ENCODE measurements around the gene PLA2G4E.

PLA2G4E gene

GRCh38 chr15:42053010-42053409 is 32.2 kb upstream of the PLA2G4E start:
- DNase-seq = no peak

DNA sequence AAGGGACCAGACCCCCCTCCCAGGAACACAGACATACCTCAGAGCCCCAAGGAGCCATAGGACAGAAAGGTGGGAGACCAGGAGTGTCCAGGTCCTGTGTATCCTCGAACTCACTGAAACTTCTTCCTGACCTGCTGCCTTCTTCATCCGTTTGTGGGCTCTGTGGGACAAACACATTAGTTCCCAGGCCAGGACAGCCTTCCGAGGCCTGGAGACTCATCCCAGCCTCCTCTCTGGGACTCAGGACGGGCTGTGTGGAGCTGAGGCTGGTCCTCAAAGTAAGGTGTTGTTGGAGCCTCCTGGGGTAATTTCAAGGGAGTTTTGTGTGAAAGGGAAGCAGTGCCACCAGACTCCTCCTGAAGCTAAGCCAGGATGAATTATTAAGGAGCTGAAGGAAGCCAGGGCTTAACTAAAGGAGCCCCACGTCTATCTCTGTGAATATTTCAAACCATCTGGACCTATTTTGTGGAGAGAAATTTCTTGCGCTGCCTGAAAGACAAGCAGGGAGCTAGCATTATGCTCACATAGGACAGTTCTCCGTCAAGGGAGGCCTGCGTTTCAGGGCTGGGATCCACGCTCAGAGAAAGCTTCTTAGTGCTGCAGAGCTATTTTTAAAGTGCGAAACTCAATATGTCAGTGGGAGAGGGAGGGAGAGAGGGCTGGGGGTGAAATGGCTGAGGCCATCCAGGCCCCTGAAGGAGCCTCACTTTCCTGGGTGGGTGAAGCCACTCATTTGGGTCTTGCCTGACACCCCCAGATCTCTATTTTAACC is 29.8 kb upstream of the PLA2G4E start:
- no peak for DNase-seq

- DNase-seq = no peak
Observed at GRCh38 chr15:42048821-42049200, 28.0 kb upstream of the PLA2G4E start.

DNA sequence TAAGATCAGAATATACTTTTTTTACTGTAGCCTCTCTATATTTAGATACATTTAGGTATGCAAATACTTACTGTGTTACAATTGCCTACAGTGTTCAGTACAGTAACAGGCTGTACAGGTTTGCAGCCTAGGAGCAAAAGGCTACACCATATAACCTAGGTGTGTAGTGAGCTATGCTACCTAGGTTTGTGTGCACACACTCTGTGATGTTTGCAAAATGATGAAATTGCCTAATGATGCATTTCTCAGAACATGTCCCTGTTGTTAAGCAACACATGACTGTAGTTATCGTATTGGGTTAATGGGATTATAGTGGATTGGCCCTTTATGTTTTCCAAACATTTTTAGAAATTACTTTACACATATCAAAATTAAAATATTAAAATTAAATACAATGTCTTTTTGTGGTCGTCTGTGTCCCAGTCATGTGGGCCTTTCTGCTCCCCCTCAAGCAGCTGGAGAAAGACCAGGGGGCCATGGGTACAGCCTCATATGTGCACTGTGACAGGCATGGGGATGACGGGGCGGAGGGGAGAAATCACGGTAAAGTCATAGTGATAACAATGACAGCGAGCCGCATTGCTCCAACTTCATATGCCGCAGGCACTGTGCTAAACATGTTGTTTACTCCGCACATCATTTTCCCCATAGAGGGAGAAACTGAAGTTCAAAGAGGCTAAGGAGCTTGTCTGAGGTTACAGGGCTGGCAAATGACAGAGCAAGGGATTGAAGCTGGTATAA is 27.4 kb upstream of the PLA2G4E start:
- no peak for DNase-seq

GRCh38 chr15:42046597-42046996 is 25.8 kb upstream of the PLA2G4E start:
- no peak for DNase-seq

GRCh38 chr15:42045211-42045615 is 24.4 kb upstream of the PLA2G4E start:
- no peak for DNase-seq

DNA sequence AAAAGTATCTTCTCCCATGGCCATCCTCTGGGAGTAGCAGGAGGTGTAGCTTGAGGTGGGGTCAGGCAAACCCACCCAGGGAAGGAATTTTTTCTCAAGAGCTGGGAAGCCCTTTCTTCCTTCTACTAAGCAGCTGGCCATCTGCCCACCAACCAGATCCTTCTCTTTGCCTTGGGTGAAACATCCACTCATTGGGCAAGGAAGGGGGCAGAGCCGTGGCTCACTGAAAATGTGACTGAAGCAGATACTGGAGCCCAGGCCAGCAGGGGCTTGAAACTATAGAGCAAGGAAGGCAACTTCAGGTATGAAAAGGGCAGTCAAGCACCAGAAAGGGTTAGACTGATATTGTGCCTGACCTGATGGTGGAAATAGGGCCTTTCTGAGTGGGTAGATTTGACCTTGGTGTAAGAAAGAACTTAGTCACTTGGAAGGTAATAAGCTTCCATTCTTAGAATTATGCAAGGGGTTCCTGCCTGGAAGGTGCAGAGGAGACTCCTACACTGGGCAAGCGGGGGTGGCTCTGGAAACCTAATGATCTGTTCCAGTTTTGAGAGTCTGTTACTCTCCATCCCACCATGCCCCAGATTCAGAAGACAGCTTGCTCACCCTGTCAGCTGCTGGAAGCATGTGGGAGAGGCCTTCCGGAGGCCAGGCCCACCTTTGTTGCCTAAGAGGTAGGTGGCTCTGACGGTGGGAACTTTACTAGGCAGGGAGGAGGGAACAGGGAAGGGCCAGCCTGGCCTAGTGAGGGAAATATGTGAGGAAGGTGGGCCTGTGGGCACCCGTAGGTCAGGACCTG is 22.0 kb upstream of the PLA2G4E start:
- no peak for DNase-seq

DNA sequence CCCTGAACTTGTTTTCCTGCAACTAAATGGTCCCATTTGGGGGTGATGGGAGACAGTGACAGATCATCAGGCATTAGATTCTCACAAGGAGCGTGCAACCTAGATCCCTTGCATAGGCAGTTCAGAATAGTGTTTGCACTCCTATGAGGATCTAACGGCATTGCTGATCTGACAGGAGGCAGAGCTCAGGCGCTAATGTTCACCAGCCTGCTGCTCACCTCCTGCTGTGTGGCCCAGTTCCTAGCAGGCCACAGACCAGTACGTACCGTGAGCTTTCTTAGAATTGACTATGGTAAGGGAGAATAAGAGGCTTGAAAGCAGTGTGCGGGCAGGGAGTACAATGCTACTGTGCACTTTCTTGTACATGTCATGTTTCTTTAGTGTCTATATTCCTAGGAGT is 17.6 kb upstream of the PLA2G4E start:
- DNase-seq = no peak

DNA sequence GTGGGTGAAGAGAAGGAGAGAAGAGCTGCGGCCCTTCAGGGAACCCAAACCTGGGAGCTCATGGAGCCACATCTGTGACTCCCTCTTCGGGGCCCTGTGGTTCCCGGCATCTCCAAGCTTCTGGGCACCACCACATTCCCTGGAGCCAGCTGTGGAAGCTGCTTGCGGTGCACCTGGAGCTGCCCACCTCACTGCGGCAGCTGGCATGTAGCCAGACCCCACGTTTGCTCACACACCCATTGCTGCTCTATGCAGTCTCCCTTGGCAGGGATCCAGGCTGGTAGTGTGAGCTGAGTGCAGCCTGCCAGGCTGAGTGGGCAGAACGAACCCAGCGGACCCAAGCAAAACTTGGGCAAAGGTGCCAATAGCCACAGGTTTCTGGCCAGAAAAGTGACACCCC is 16.8 kb upstream of the PLA2G4E start:
- no peak for DNase-seq

DNA sequence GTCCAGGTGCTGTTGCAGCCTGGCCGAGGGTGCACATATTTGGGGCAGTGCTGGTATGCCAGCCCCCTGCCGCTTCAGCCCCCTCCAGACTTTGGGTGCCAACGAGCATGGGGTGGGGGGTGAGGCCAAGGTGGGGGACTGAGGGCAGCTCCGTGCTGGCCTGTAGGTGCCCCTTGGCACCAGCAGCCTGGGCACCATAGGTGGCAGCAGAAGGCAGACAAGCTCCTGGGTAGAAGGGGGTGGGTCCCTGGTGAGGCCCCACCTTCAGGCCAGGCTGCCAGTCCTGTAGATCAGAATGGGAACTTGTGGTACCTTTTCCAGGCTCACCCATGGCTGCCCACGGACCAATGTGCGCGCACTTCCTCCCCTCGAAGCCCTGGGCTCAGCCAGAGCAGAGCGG is 16.1 kb upstream of the PLA2G4E start:
- no peak for DNase-seq

- no peak for DNase-seq
Observed at GRCh38 chr15:42036112-42036905, 15.5 kb upstream of the PLA2G4E start.

- DNase-seq = no peak
Observed at GRCh38 chr15:42035435-42035761, 14.6 kb upstream of the PLA2G4E start.

DNA sequence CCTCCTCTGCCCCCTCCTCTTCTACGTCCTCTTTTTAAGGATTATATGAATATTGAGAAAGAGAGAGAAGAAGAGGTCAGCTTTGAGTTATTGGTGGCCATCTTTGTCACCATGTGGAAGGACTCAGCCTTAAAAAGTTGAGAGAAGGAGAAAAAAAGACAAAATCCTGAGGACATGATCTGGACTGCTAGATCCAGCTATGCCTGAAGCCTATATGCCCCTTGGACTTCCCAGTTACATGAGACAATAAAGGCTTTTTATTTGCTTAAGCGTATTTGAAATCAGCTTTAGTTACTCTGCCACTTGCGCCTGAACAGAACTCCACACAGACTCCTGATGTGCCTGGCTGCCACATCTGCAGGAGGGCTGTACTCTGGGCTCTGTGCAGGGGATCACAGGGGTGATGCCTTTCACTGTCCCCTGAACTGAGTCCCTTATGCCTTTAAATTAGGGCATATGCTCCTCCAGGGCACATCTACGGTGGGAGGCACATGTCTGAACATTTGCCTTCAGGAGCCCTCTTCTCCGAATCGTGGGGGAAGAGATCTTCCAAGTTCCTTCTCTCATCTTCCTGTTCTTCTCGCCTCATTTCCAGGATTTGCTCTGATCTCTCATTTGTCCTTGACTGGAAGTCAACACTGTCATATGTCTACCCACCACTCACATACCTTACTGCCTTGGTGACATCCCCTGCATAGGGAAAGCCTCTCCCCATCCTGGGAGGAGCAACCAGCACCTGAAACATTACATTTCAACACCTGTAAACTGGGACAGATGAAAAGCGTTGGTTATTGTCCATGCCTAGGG is 14.0 kb upstream of the PLA2G4E start:
- no peak for DNase-seq

- no peak for DNase-seq
Observed at GRCh38 chr15:42033214-42033873, 12.5 kb upstream of the PLA2G4E start.

DNA sequence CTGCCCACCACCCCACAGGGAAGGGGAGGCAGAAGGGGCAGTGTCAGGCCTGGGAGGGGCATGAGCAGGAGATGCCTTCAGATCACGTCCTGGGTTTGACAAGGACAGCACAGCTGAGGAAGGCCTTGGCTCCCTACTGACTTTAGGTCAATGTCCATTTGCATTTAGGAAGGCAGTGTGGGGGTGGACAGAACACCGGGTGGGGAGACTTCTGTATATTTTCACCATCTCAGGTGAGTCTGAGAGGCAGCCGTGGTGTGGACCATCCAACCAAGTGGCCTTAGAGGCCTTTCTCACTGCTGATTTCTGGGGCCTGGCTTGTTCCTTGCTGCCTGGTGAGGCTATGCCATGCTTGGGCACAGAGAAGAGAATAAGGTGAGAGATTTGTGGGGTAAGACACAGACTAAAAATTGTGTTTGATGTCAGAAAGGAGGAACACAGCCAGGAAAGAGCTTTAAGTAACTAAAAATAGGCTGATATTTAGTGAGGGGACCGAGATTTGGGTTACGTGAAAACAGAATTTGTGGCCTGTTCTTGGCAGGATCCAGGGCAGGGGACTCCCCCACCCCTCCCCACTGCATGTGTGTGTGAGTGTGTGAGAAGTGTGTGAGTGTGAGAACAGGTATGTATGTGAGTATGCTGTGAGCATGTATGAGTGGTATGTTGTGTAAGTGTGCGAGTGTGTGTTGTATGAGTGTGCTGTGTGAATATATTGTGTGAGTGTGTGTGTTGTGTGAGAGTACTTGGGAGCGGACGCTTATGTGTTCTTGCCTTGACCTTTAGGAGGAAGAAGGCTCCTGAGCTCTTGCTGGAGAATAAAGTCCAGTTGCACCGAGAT is 11.8 kb upstream of the PLA2G4E start:
- DNase-seq = no peak

- no peak for DNase-seq
Observed at GRCh38 chr15:42031198-42031915, 10.5 kb upstream of the PLA2G4E start.

DNA sequence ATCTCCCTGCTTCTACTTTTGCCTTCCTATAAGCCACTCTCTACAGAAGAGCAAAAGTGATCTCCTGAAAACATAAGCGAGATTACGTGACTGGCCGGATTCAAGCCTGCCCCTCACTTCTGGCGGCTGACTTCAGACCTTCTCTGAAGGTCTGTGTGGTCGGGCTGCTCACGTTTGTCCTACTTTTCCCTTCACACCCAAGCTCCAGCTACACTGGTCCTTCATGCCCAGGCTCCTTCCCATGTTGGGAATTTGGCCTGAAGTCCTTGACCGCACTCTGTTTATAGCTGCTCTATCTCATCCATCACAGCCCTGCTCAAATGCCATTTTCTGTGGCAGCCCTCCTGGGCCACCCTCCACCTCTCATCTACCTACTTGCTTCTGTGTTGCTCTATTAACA is 6.7 kb upstream of the PLA2G4E start:
- DNase-seq = no peak

DNA sequence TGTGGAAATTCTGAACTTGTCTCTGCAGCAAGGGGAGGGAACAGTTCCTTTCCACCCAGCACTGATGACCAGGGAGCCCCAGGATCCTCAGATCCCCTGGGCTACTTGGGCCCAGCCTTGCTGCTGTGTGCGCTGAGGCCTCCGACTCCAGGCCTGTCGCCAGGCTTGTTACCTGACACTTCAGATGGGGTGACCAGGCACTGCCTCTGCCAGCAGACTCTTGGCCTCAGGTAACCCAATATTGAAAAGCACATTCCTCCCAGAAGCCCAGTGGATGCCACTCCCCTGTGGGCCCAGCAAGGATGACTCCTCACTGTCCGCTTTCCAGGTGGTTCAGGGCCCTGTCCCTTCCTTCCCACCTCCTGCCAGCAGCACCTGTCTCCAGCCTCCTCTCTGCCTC is 3.5 kb upstream of the PLA2G4E start:
- no peak for DNase-seq

GRCh38 chr15:42021593-42021992 is 751 bp upstream of the PLA2G4E start:
- DNase-seq = no peak

All from activated gamma-delta T cell treated with Interleukin-2 at 50 U/mL for 16 hours (primary cell).